H9 (cell line): Measurements from ENCODE around the gene TRIB2. TPM values are rescaled to one million over a fixed set of nuclear protein-coding genes. Genes with fewer than 3 reads are reported as not detected.

Experiments
- DNase-seq: peaks from one replicate; pipeline ENCODE4 v3.0.0-alpha.2; 2017
- H2AFZ ChIP-seq: one replicate; pipeline ENCODE4 v1.6.1; 2013; ENCODE audit warnings: mild to moderate bottlenecking, low read length, control low read depth, moderate library complexity
- H2AK5ac ChIP-seq: 2 replicates; pipeline ENCODE4 v1.6.1; 2013; ENCODE audit warnings: low read length, control low read depth, mixed read lengths; ENCODE audit not compliant: insufficient read length
- H2BK120ac ChIP-seq: one replicate; pipeline ENCODE4 v1.6.1; 2013; ENCODE audit warnings: low read depth, mild to moderate bottlenecking, low read length, control low read depth, inconsistent platforms; ENCODE audit not compliant: poor library complexity, severe bottlenecking
- H2BK12ac ChIP-seq: 2 replicates; pipeline ENCODE4 v1.6.1; 2013; ENCODE audit warnings: low read length, control low read depth, mixed read lengths, low read depth; ENCODE audit not compliant: insufficient read length
- H2BK15ac ChIP-seq: 2 replicates; pipeline ENCODE4 v1.6.1; 2013; ENCODE audit warnings: low read depth, low read length, control low read depth
- H2BK20ac ChIP-seq: one replicate; pipeline ENCODE4 v1.6.1; 2013; ENCODE audit warnings: low read depth, mild to moderate bottlenecking, low read length, control low read depth, inconsistent platforms; ENCODE audit not compliant: poor library complexity, severe bottlenecking
- H2BK5ac ChIP-seq: 2 replicates; pipeline ENCODE4 v1.6.1; 2013; ENCODE audit warnings: low read length, control low read depth, mixed read lengths; ENCODE audit not compliant: insufficient read length
- H3K14ac ChIP-seq: 2 replicates; pipeline ENCODE4 v1.6.1; 2013; ENCODE audit warnings: low read length, control low read depth; ENCODE audit not compliant: insufficient read depth
- H3K18ac ChIP-seq: 2 replicates; pipeline ENCODE4 v1.6.1; 2013; ENCODE audit warnings: low read depth, mild to moderate bottlenecking, mixed read lengths, low read length, control low read depth; ENCODE audit not compliant: insufficient read length
- H3K23ac ChIP-seq: 2 replicates; pipeline ENCODE4 v1.6.1; 2013; ENCODE audit warnings: low read length, control low read depth, mixed read lengths, low read depth; ENCODE audit not compliant: insufficient read length
- H3K23me2 ChIP-seq: 2 replicates; pipeline ENCODE4 v1.6.1; 2013; ENCODE audit warnings: low read depth, mild to moderate bottlenecking, mixed read lengths, low read length, control low read depth; ENCODE audit not compliant: insufficient read length, poor library complexity, severe bottlenecking
- H3K27ac ChIP-seq: 2 replicates; pipeline ENCODE4 v1.5.1; 2013; ENCODE audit warnings: low read length, control low read depth, mixed read lengths, low read depth; ENCODE audit not compliant: insufficient read length
- H3K27me3 ChIP-seq: 2 replicates; pipeline ENCODE4 v1.6.1; 2013; ENCODE audit warnings: low read length, control low read depth, inconsistent platforms; ENCODE audit not compliant: insufficient read depth
- H3K4ac ChIP-seq: 2 replicates; pipeline ENCODE4 v1.6.1; 2013; ENCODE audit warnings: low read depth, mild to moderate bottlenecking, control low read depth, inconsistent platforms, low read length, moderate library complexity
- H3K4me1 ChIP-seq: 2 replicates; pipeline ENCODE4 v1.6.1; 2013; ENCODE audit warnings: low read length, control low read depth, inconsistent platforms; ENCODE audit not compliant: insufficient read depth
- H3K4me2 ChIP-seq: 2 replicates; pipeline ENCODE4 v1.6.1; 2013; ENCODE audit warnings: low read length, control low read depth, mixed read lengths; ENCODE audit not compliant: insufficient read length, insufficient read depth
- H3K56ac ChIP-seq: 2 replicates; pipeline ENCODE4 v1.6.1; 2013; ENCODE audit warnings: low read depth, mild to moderate bottlenecking, mixed read lengths, low read length, control low read depth; ENCODE audit not compliant: insufficient read length
- H3K79me1 ChIP-seq: 2 replicates; pipeline ENCODE4 v1.6.1; 2013; ENCODE audit warnings: low read depth, mild to moderate bottlenecking, moderate library complexity, low read length, control low read depth, inconsistent platforms; ENCODE audit not compliant: insufficient read depth, poor library complexity, severe bottlenecking
- H3K79me2 ChIP-seq: 2 replicates; pipeline ENCODE4 v1.6.1; 2013; ENCODE audit warnings: low read length, control low read depth, inconsistent platforms; ENCODE audit not compliant: insufficient read depth
- H3K9ac ChIP-seq: 2 replicates; pipeline ENCODE4 v1.6.1; 2013; ENCODE audit warnings: low read length, control low read depth, mixed read lengths; ENCODE audit not compliant: insufficient read length; ENCODE audit errors: extremely low read depth
- H3K9me3 ChIP-seq: one replicate; pipeline ENCODE4 v1.6.1; 2013; ENCODE audit warnings: low read depth, low read length, inconsistent platforms; ENCODE audit not compliant: control insufficient read depth
- H3T11ph ChIP-seq: one replicate; pipeline ENCODE4 v1.6.1; 2013; ENCODE audit warnings: mild to moderate bottlenecking, low read length, control low read depth, inconsistent platforms
- H4K20me1 ChIP-seq: one replicate; pipeline ENCODE4 v1.6.1; 2013; ENCODE audit not compliant: control insufficient read depth, insufficient read length, insufficient read depth
- H4K5ac ChIP-seq: 2 replicates; pipeline ENCODE4 v1.6.1; 2013; ENCODE audit warnings: low read depth, mild to moderate bottlenecking, mixed read lengths, low read length, control low read depth; ENCODE audit not compliant: insufficient read length
- H4K8ac ChIP-seq: replicated peaks from 2 replicates; pipeline ENCODE4 v1.6.1; 2013; ENCODE audit warnings: low read length, control low read depth, mixed read lengths, low read depth; ENCODE audit not compliant: insufficient read length
- H4K91ac ChIP-seq: 2 replicates; pipeline ENCODE4 v1.6.1; 2013; ENCODE audit warnings: low read depth, mild to moderate bottlenecking, moderate library complexity, mixed read lengths, low read length, control low read depth; ENCODE audit not compliant: insufficient read length
- H3K27ac Mint-ChIP-seq, 3 experiments: 2 replicates in 2 of 3; 3 replicates in 1 of 3; pipeline ENCODE4 v1.8.0; 2020 to 2021; ENCODE audit warnings: mixed read lengths in 3 of 3, mild to moderate bottlenecking in 1 of 3, moderate library complexity in 1 of 3
- H3K27me3 Mint-ChIP-seq: 2 replicates; pipeline ENCODE4 v1.8.0; 2021; ENCODE audit warnings: low read depth, mild to moderate bottlenecking, moderate library complexity, mixed read lengths
- H3K36me3 Mint-ChIP-seq, 3 experiments: 2 replicates in 2 of 3; 3 replicates in 1 of 3; pipeline ENCODE4 v1.8.0; 2020 to 2021; ENCODE audit warnings: low read depth in 3 of 3, mixed read lengths in 3 of 3; ENCODE audit not compliant: insufficient read depth in 1 of 3
- H3K4me1 Mint-ChIP-seq, 2 experiments: 2 replicates each; pipeline ENCODE4 v1.8.0; 2020; ENCODE audit warnings: mixed read lengths in 2 of 2
- H3K4me3 Mint-ChIP-seq, 2 experiments: 2 replicates in 1 of 2; 3 replicates in 1 of 2; pipeline ENCODE4 v1.8.0; 2020 to 2021; ENCODE audit warnings: mild to moderate bottlenecking in 2 of 2, mixed read lengths in 2 of 2, moderate library complexity in 1 of 2
- H3K9me3 Mint-ChIP-seq, 2 experiments: 2 replicates in 1 of 2; 3 replicates in 1 of 2; pipeline ENCODE4 v1.8.0; 2020; ENCODE audit warnings: mild to moderate bottlenecking in 2 of 2, mixed read lengths in 2 of 2, moderate library complexity in 1 of 2
- CTCF ChIP-seq: fragments of 200-600 bp; sonication (generic); conservative IDR thresholded peaks from 3 replicates; pipeline ENCODE4 v1.8.0; 2021; ENCODE audit warnings: antibody characterized with exemption, mild to moderate bottlenecking
- WGBS: extraction: QIAGEN DNeasy Blood & Tissue Kit; methylation state at CpG from one replicate; pipeline ENCODE4 v1.1.7; 2013; ENCODE audit warnings: missing lambda C conversion rate, low lambda C conversion rate, mixed read lengths; ENCODE audit not compliant: insufficient read length; ENCODE audit errors: extremely low coverage; 5-methylcytosine and 5-hydroxymethylcytosine counted together
- total RNA-seq: library from RNA; stranded (reverse); gene quantifications from 2 replicates; pipeline ENCODE4 v1.2.1, GENCODE V29; 2021

Gene TRIB2
- total RNA-seq, 1 experiment from 2014 or later: 41.9 TPM

- Histone ChIP-seq H3K9ac (no peak overlapping the region), H4K8ac (no peak overlapping the region), H3K18ac (peak overlapping the region; percentile 34), H2BK120ac (no peak overlapping the region), H3K9me3 (no peaks in the 10 kb centered on the region), H4K20me1 (no peaks in the 10 kb centered on the region), H2BK12ac (no peak overlapping the region), H3K79me2 (no peaks in the 10 kb centered on the region), H2AFZ (no peak overlapping the region), H4K91ac (no peak overlapping the region), H3K14ac (no peak overlapping the region), H3K27ac (no peak overlapping the region), H3K4me1 (peaks cover 2% of the 10 kb centered on the region), H4K5ac (no peak overlapping the region), H3K4ac (no peak overlapping the region), H2BK20ac (no peak overlapping the region), H2BK15ac (no peak overlapping the region), H3K4me2 (no peak overlapping the region), H3K56ac (no peak overlapping the region), H3K23ac (no peak overlapping the region), H3K27me3 (no peaks in the 10 kb centered on the region; the same call in 1 of the 2 replicates), H3K23me2 (no peaks in the 10 kb centered on the region), H2AK5ac (no peak overlapping the region), H3K79me1 (no peaks in the 10 kb centered on the region), H3T11ph (no peak overlapping the region), H2BK5ac (no peak overlapping the region)
- Mint-ChIP-seq H3K4me3 (no peak overlapping the region), H3K36me3 (peaks cover 0 to 2% (median 0%) of the 10 kb centered on the region in 3 experiments; a peak in 2 of 7 replicates), H3K27me3 (peaks cover 27% of the 10 kb centered on the region), H3K4me1 (peaks cover 21 to 28% of the 10 kb centered on the region in 2 experiments), H3K9me3 (peaks cover 0 to 4% of the 10 kb centered on the region in 2 experiments; a peak in 2 of 5 replicates), H3K27ac (no peak overlapping the region)
- no peak for TF ChIP-seq CTCF
- no peak for DNase-seq
- WGBS: no CpG with 5 or more reads among the region's 4 CpGs
Measured at GRCh38 chr2:12764075-12764730, 47.5 kb downstream of the TRIB2 start.
